ENCODE data around the gene CSK.

- TF ChIP-seq, protein P1, sequence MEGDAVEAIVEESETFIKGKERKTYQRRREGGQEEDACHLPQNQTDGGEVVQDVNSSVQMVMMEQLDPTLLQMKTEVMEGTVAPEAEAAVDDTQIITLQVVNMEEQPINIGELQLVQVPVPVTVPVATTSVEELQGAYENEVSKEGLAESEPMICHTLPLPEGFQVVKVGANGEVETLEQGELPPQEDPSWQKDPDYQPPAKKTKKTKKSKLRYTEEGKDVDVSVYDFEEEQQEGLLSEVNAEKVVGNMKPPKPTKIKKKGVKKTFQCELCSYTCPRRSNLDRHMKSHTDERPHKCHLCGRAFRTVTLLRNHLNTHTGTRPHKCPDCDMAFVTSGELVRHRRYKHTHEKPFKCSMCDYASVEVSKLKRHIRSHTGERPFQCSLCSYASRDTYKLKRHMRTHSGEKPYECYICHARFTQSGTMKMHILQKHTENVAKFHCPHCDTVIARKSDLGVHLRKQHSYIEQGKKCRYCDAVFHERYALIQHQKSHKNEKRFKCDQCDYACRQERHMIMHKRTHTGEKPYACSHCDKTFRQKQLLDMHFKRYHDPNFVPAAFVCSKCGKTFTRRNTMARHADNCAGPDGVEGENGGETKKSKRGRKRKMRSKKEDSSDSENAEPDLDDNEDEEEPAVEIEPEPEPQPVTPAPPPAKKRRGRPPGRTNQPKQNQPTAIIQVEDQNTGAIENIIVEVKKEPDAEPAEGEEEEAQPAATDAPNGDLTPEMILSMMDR (IDR thresholded peaks at IDR 0.05; ENCODE audit: low read length): no peak
- TF ChIP-seq EZH2 (optimal IDR thresholded peaks at IDR 0.05; ENCODE audit: low read depth, low read length) (no peak), EZH2phosphoT487 (IDR thresholded peaks at IDR 0.05; ENCODE audit: low read length) (no peak)
Measured at GRCh38 chr15:74837482-74838136, 55.7 kb downstream of the CSK start.
